MG63 (cell line): ENCODE data around the gene ZFP36L1. TPM values are rescaled to one million over a fixed set of nuclear protein-coding genes. Genes with fewer than 3 reads are reported as not detected.

Experiments used
- DNase-seq: peaks from one replicate; pipeline ENCODE4 v3.0.0-alpha.2; 2020
- H3K27me3 ChIP-seq: fragments of 250-450 bp; sonication (Bioruptor Pico); 2 replicates; pipeline ENCODE4 v1.5.1; 2020; ENCODE audit warnings: mild to moderate bottlenecking, moderate library complexity
- H3K36me3 ChIP-seq: fragments of 250-450 bp; sonication (Bioruptor Pico); 2 replicates; pipeline ENCODE4 v1.5.1; 2020; ENCODE audit warnings: mild to moderate bottlenecking, moderate library complexity
- H3K4me3 ChIP-seq: fragments of 250-450 bp; sonication (Bioruptor Pico); 2 replicates; pipeline ENCODE4 v1.5.1; 2020; ENCODE audit warnings: mild to moderate bottlenecking, moderate library complexity
- H3K9me3 ChIP-seq: fragments of 250-450 bp; sonication (Bioruptor Pico); 2 replicates; pipeline ENCODE4 v1.5.1; 2020; ENCODE audit warnings: mild to moderate bottlenecking, moderate library complexity
- total RNA-seq: library from RNA; depleted of rRNA; stranded (reverse); fragments of >200 nt; shearing (Covaris generic); gene quantifications from 2 replicates; pipeline ENCODE4 v1.2.3, GENCODE V29; 2014; ENCODE audit warnings: low replicate concordance; rRNA removed

Gene ZFP36L1
- total RNA-seq, 1 experiment from 2014 or later, result 9.3 TPM

GRCh38 chr14:68744613-68745012, 48.3 kb downstream of the ZFP36L1 start:
- no peaks in the 10 kb centered on the region for H3K27me3 ChIP-seq
- no peak for DNase-seq

GRCh38 chr14:68741839-68742470, 50.9 kb downstream of the ZFP36L1 start:
- H3K4me3 ChIP-seq, result no peak overlapping the region
- H3K9me3 ChIP-seq, result no peaks in the 10 kb centered on the region
- no peaks in the 10 kb centered on the region for H3K27me3 ChIP-seq
- H3K36me3 ChIP-seq, result no peaks in the 10 kb centered on the region
- DNase-seq, result no peak

More at GRCh38 chr14:68744613-68745012, 48.3 kb downstream of the ZFP36L1 start:
- Histone ChIP-seq H3K9me3 (no peaks in the 10 kb centered on the region), H3K36me3 (no peaks in the 10 kb centered on the region), H3K4me3 (no peak overlapping the region)

- no peak overlapping the region for H3K4me3 ChIP-seq
- H3K9me3 ChIP-seq, result no peaks in the 10 kb centered on the region
- H3K36me3 ChIP-seq, result no peaks in the 10 kb centered on the region
- no peak for DNase-seq
- H3K27me3 ChIP-seq, result no peaks in the 10 kb centered on the region
Observed at GRCh38 chr14:68741477-68741791, 51.4 kb downstream of the ZFP36L1 start.

GRCh38 chr14:68740788-68741476, 51.9 kb downstream of the ZFP36L1 start:
- no peak for DNase-seq
- Histone ChIP-seq H3K27me3 (no peaks in the 10 kb centered on the region), H3K36me3 (no peaks in the 10 kb centered on the region), H3K9me3 (no peaks in the 10 kb centered on the region), H3K4me3 (no peak overlapping the region)

- Histone ChIP-seq H3K36me3 (no peaks in the 10 kb centered on the region), H3K4me3 (no peak overlapping the region), H3K9me3 (no peaks in the 10 kb centered on the region), H3K27me3 (no peaks in the 10 kb centered on the region)
- no peak for DNase-seq
Observed at GRCh38 chr14:68739701-68740100, 53.2 kb downstream of the ZFP36L1 start.

- no peak overlapping the region for H3K4me3 ChIP-seq
- DNase-seq, result no peak
- H3K27me3 ChIP-seq, result no peaks in the 10 kb centered on the region
- H3K36me3 ChIP-seq, result no peaks in the 10 kb centered on the region
- H3K9me3 ChIP-seq, result no peaks in the 10 kb centered on the region
Observed at GRCh38 chr14:68738559-68738958, 54.3 kb downstream of the ZFP36L1 start.

Other genes with a start within 250 kb of the ZFP36L1 start
- gene ACTN1, start 186.2 kb upstream of the ZFP36L1 start, total RNA-seq, result 61.9 and 80.5 TPM in 2 replicates